ENCODE results near the gene IMPACT. TPM values are rescaled to one million over a fixed set of nuclear protein-coding genes. Genes with fewer than 3 reads are reported as not detected.

The IMPACT gene
- total RNA-seq (17.1 TPM), polyA plus RNA-seq (17.5 TPM)
- long read RNA-seq, donor 1, partial matches to known transcripts = 0 of 2 reads
- long read RNA-seq, donor 1, other reads (novel, unspliced or antisense) = 0 of 2 reads
- long read RNA-seq, donor 2, transcript IMPACT-201 (11 exons, 3,792 nt) = major isoform, 8 of 9 reads
- long read RNA-seq, donor 2, partial matches to known transcripts = 0 of 9 reads
- long read RNA-seq, donor 2, other reads (novel, unspliced or antisense) = 0 of 9 reads
- long read RNA-seq, donor 3, partial matches to known transcripts = 0 of 6 reads
- long read RNA-seq, donor 3, other reads (novel, unspliced or antisense) = 0 of 6 reads
- long read RNA-seq, donor 4, transcript IMPACT-201 (11 exons, 3,792 nt) = major isoform, 5 of 6 reads
- long read RNA-seq, donor 4, partial matches to known transcripts = 0 of 6 reads
- long read RNA-seq, donor 4, other reads (novel, unspliced or antisense) = 0 of 6 reads
- long read RNA-seq, donor 5, transcript IMPACT-201 (11 exons, 3,792 nt) = major isoform, 8 of 21 reads
- long read RNA-seq, donor 5, partial matches to known transcripts = 12 of 21 reads
- long read RNA-seq, donor 5, other reads (novel, unspliced or antisense) = 0 of 21 reads
- long read RNA-seq, donor 6, transcript IMPACT-201 (11 exons, 3,792 nt) = major isoform, 8 of 8 reads
- long read RNA-seq, donor 6, partial matches to known transcripts = 0 of 8 reads
- long read RNA-seq, donor 6, other reads (novel, unspliced or antisense) = 0 of 8 reads
- long read RNA-seq, donor 7, partial matches to known transcripts = 0 of 2 reads
- long read RNA-seq, donor 7, other reads (novel, unspliced or antisense) = 0 of 2 reads
- long read RNA-seq, donor 8, partial matches to known transcripts = 0 of 2 reads
- long read RNA-seq, donor 8, other reads (novel, unspliced or antisense) = 0 of 2 reads
- long read RNA-seq, donor 9, partial matches to known transcripts = 0 of 2 reads
- long read RNA-seq, donor 9, other reads (novel, unspliced or antisense) = 0 of 2 reads
- long read RNA-seq, donor 10, transcript IMPACT-201 (11 exons, 3,792 nt) = major isoform, 7 of 8 reads
- long read RNA-seq, donor 10, partial matches to known transcripts = 0 of 8 reads
- long read RNA-seq, donor 10, other reads (novel, unspliced or antisense) = 0 of 8 reads

- Histone ChIP-seq H3K27me3 (ENCODE audit: control insufficient read depth in 2 of 2, insufficient read depth in 1 of 2, low read length in 1 of 2) (peaks cover 9 to 12% of the 10 kb centered on the region in 2 donors), H3K27ac (ENCODE audit: low read depth in 1 of 2, low read length in 1 of 2) (no peak within 1 kb of the TSS), H3K9me3 (ENCODE audit: control insufficient read depth in 2 of 2, insufficient read depth in 1 of 2, low read length in 1 of 2) (peaks cover 0 to 7% of the 10 kb centered on the region in 2 donors), H3K36me3 (ENCODE audit: control insufficient read depth in 2 of 2, insufficient read depth in 2 of 2, low read length in 1 of 2) (no peaks in the 10 kb centered on the region), H3K4me1 (ENCODE audit: control insufficient read depth in 2 of 2, insufficient read depth in 2 of 2, low read length in 2 of 2) (peaks cover 0 to 6% of the 10 kb centered on the region in 2 donors), H3K4me3 (ENCODE audit: low read length in 2 of 2) (peak within 1 kb of the TSS; percentile 75 to 77)
- peak; percentile 13 to 86 (median 65) for DNase-seq (ENCODE audit: low read depth in 6 of 9, low spot score in 9 of 9)
- WGBS = 3% methylated on average over 82 of the region's 82 CpGs
Measured at GRCh38 chr18:24426398-24427294, at the start of gene IMPACT. TSS of gene IMPACT (plus strand) at chr18:24426670. CDS start at chr18:24426757, 87 bp downstream.

- no peak overlapping the region for H3K27ac ChIP-seq (ENCODE audit: low read depth in 1 of 2, low read length in 1 of 2)
- H3K36me3 ChIP-seq (ENCODE audit: control insufficient read depth in 2 of 2, insufficient read depth in 2 of 2, low read length in 1 of 2) = peaks cover 0 to 4% of the 10 kb centered on the region in 2 donors
- no peaks in the 10 kb centered on the region for H3K27me3 ChIP-seq (ENCODE audit: control insufficient read depth in 2 of 2, insufficient read depth in 1 of 2, low read length in 1 of 2)
- no peaks in the 10 kb centered on the region for H3K9me3 ChIP-seq (ENCODE audit: control insufficient read depth in 2 of 2, insufficient read depth in 1 of 2, low read length in 1 of 2)
- H3K4me1 ChIP-seq (ENCODE audit: control insufficient read depth in 2 of 2, insufficient read depth in 2 of 2, low read length in 2 of 2) = peaks cover 0 to 2% of the 10 kb centered on the region in 2 donors
- H3K4me3 ChIP-seq (ENCODE audit: low read length in 2 of 2) = no peak overlapping the region
- 88% methylated on average over 1 of the region's 1 CpG for WGBS
- no peak for DNase-seq (ENCODE audit: low read depth in 6 of 9, low spot score in 9 of 9)
Measured at GRCh38 chr18:24378598-24378997, 47.9 kb upstream of the IMPACT start.

GRCh38 chr18:24380163-24380747 is 46.2 kb upstream of the IMPACT start:
- H3K27ac ChIP-seq (ENCODE audit: low read depth in 1 of 2, low read length in 1 of 2) = no peak overlapping the region
- DNase-seq (ENCODE audit: low read depth in 6 of 9, low spot score in 9 of 9) = no peak
- H3K4me3 ChIP-seq (ENCODE audit: low read length in 2 of 2) = no peak overlapping the region
- no peaks in the 10 kb centered on the region for H3K27me3 ChIP-seq (ENCODE audit: control insufficient read depth in 2 of 2, insufficient read depth in 1 of 2, low read length in 1 of 2)
- H3K36me3 ChIP-seq (ENCODE audit: control insufficient read depth in 2 of 2, insufficient read depth in 2 of 2, low read length in 1 of 2) = peaks cover 0 to 4% of the 10 kb centered on the region in 2 donors
- no peaks in the 10 kb centered on the region for H3K4me1 ChIP-seq (ENCODE audit: control insufficient read depth in 2 of 2, insufficient read depth in 2 of 2, low read length in 2 of 2)
- 97% methylated on average over 6 of the region's 6 CpGs for WGBS
- no peaks in the 10 kb centered on the region for H3K9me3 ChIP-seq (ENCODE audit: control insufficient read depth in 2 of 2, insufficient read depth in 1 of 2, low read length in 1 of 2)

- Histone ChIP-seq H3K36me3 (ENCODE audit: control insufficient read depth in 2 of 2, insufficient read depth in 2 of 2, low read length in 1 of 2) (no peaks in the 10 kb centered on the region), H3K9me3 (ENCODE audit: control insufficient read depth in 2 of 2, insufficient read depth in 1 of 2, low read length in 1 of 2) (no peaks in the 10 kb centered on the region), H3K4me3 (ENCODE audit: low read length in 2 of 2) (no peak overlapping the region), H3K27me3 (ENCODE audit: control insufficient read depth in 2 of 2, insufficient read depth in 1 of 2, low read length in 1 of 2) (no peaks in the 10 kb centered on the region), H3K4me1 (ENCODE audit: control insufficient read depth in 2 of 2, insufficient read depth in 2 of 2, low read length in 2 of 2) (no peaks in the 10 kb centered on the region), H3K27ac (ENCODE audit: low read depth in 1 of 2, low read length in 1 of 2) (no peak overlapping the region)
- 96% methylated on average over 1 of the region's 1 CpG for WGBS
- no peak for DNase-seq (ENCODE audit: low read depth in 6 of 9, low spot score in 9 of 9)
Measured at GRCh38 chr18:24381126-24381525, 45.3 kb upstream of the IMPACT start.

- no peak for DNase-seq (ENCODE audit: low read depth in 6 of 9, low spot score in 9 of 9)
- Histone ChIP-seq H3K27me3 (ENCODE audit: control insufficient read depth in 2 of 2, insufficient read depth in 1 of 2, low read length in 1 of 2) (no peaks in the 10 kb centered on the region), H3K4me1 (ENCODE audit: control insufficient read depth in 2 of 2, insufficient read depth in 2 of 2, low read length in 2 of 2) (no peaks in the 10 kb centered on the region), H3K27ac (ENCODE audit: low read depth in 1 of 2, low read length in 1 of 2) (no peak overlapping the region), H3K4me3 (ENCODE audit: low read length in 2 of 2) (no peak overlapping the region), H3K36me3 (ENCODE audit: control insufficient read depth in 2 of 2, insufficient read depth in 2 of 2, low read length in 1 of 2) (no peaks in the 10 kb centered on the region), H3K9me3 (ENCODE audit: control insufficient read depth in 2 of 2, insufficient read depth in 1 of 2, low read length in 1 of 2) (no peaks in the 10 kb centered on the region)
- 87% methylated on average over 6 of the region's 6 CpGs for WGBS
Measured at GRCh38 chr18:24386681-24387080, 39.8 kb upstream of the IMPACT start.

GRCh38 chr18:24388957-24389356 is 37.5 kb upstream of the IMPACT start:
- WGBS = 98% methylated on average over 3 of the region's 3 CpGs
- Histone ChIP-seq H3K36me3 (ENCODE audit: control insufficient read depth in 2 of 2, insufficient read depth in 2 of 2, low read length in 1 of 2) (no peaks in the 10 kb centered on the region), H3K4me1 (ENCODE audit: control insufficient read depth in 2 of 2, insufficient read depth in 2 of 2, low read length in 2 of 2) (no peaks in the 10 kb centered on the region), H3K9me3 (ENCODE audit: control insufficient read depth in 2 of 2, insufficient read depth in 1 of 2, low read length in 1 of 2) (no peaks in the 10 kb centered on the region), H3K27me3 (ENCODE audit: control insufficient read depth in 2 of 2, insufficient read depth in 1 of 2, low read length in 1 of 2) (no peaks in the 10 kb centered on the region), H3K27ac (ENCODE audit: low read depth in 1 of 2, low read length in 1 of 2) (no peak overlapping the region), H3K4me3 (ENCODE audit: low read length in 2 of 2) (no peak overlapping the region)
- DNase-seq (ENCODE audit: low read depth in 6 of 9, low spot score in 9 of 9) = no peak

GRCh38 chr18:24395049-24395795 is 31.2 kb upstream of the IMPACT start:
- no peak overlapping the region for H3K27ac ChIP-seq (ENCODE audit: low read depth in 1 of 2, low read length in 1 of 2)
- WGBS = 86% methylated on average over 11 of the region's 11 CpGs
- H3K4me1 ChIP-seq (ENCODE audit: control insufficient read depth in 2 of 2, insufficient read depth in 2 of 2, low read length in 2 of 2) = peaks cover 0 to 5% of the 10 kb centered on the region in 2 donors
- no peaks in the 10 kb centered on the region for H3K9me3 ChIP-seq (ENCODE audit: control insufficient read depth in 2 of 2, insufficient read depth in 1 of 2, low read length in 1 of 2)
- peaks cover 2 to 3% of the 10 kb centered on the region in 2 donors for H3K27me3 ChIP-seq (ENCODE audit: control insufficient read depth in 2 of 2, insufficient read depth in 1 of 2, low read length in 1 of 2)
- DNase-seq (ENCODE audit: low read depth in 6 of 9, low spot score in 9 of 9) = no peak
- H3K4me3 ChIP-seq (ENCODE audit: low read length in 2 of 2) = no peak overlapping the region
- H3K36me3 ChIP-seq (ENCODE audit: control insufficient read depth in 2 of 2, insufficient read depth in 2 of 2, low read length in 1 of 2) = no peaks in the 10 kb centered on the region
